Endothelial cell of umbilical vein (primary cell): ENCODE measurements around the gene ZNF827. TPM values are rescaled to one million over a fixed set of nuclear protein-coding genes. Genes with fewer than 3 reads are reported as not detected.

Experiments
- BruUV-seq: library from RNA; stranded (reverse); fragments of 400-500 nt; replicated peaks from 2 replicates; lab custom pipeline; 2021; lab: Mats Ljungman, UMichigan
- CTCF ChIA-PET: fragments of 300-600, 350-600 bp; sonication (Branson Sonifier 250); formaldehyde crosslinking; loops from one replicate; lab custom pipeline; 2021; ENCODE audit warnings: antibody characterized with exemption, inconsistent platforms; lab: Charles Lee
- POLR2A ChIA-PET: fragments of 300-600, 350-600 bp; sonication (Branson Sonifier 250); formaldehyde crosslinking; loops from one replicate; lab custom pipeline; 2021; ENCODE audit warnings: antibody characterized with exemption, inconsistent platforms; lab: Charles Lee
- DNase-seq: peaks from one replicate; pipeline ENCODE4 v3.0.0-alpha.2; 2011; ENCODE audit warnings: low read depth, low spot score
- FAIRE-seq: peaks from 2 replicates; lab custom pipeline; 2011; peaks lifted over from hg19 to GRCh38; lab: Jason Lieb, UNC
- H2AFZ ChIP-seq: 2 replicates; pipeline ENCODE4 v1.6.0; 2012; ENCODE audit warnings: low read depth, low read length, control low read depth, inconsistent platforms
- H3K27ac ChIP-seq: 2 replicates; pipeline ENCODE4 v1.5.1; 2011; ENCODE audit warnings: low read depth, mild to moderate bottlenecking, control low read depth, low read length, moderate library complexity; ENCODE audit not compliant: insufficient read depth
- H3K27me3 ChIP-seq, 2 experiments: 2 replicates each; pipeline versions ENCODE4 v1.6.0 to v1.6.1; 2011; ENCODE audit warnings: low read length in 2 of 2, mixed read lengths in 1 of 2; ENCODE audit not compliant: control insufficient read depth in 2 of 2, insufficient read depth in 2 of 2
- H3K36me3 ChIP-seq, 2 experiments: 2 replicates in 1 of 2; 3 replicates in 1 of 2; pipeline ENCODE4 v1.5.1; 2011; ENCODE audit warnings: low read length in 2 of 2, mild to moderate bottlenecking in 1 of 2, moderate library complexity in 1 of 2; ENCODE audit not compliant: control insufficient read depth in 2 of 2, insufficient read depth in 2 of 2; ENCODE audit errors: extremely low read depth in 1 of 2
- H3K4me1 ChIP-seq: 3 replicates; pipeline ENCODE4 v1.5.1; 2011; ENCODE audit warnings: mild to moderate bottlenecking, low read length; ENCODE audit not compliant: control insufficient read depth, insufficient read depth; ENCODE audit errors: extremely low read depth
- H3K4me2 ChIP-seq: 2 replicates; pipeline ENCODE4 v1.6.1; 2011; ENCODE audit warnings: low read length, control low read depth, mixed read lengths; ENCODE audit not compliant: insufficient read depth
- H3K4me3 ChIP-seq, 3 experiments: fragments of 200-600 bp in 1 of 3; sonication (generic), shearing (Covaris generic) in 1 of 3; replicated peaks in 1 of 3; 2 replicates each; pipeline ENCODE4 v1.5.1; 2011 to 2016; ENCODE audit warnings: control low read depth in 3 of 3, low read length in 3 of 3, mild to moderate bottlenecking in 2 of 3, inconsistent platforms in 1 of 3, low read depth in 1 of 3, moderate library complexity in 1 of 3; ENCODE audit not compliant: insufficient read depth in 1 of 3
- H3K79me2 ChIP-seq: 2 replicates; pipeline ENCODE4 v1.6.0; 2012; ENCODE audit warnings: low read length, inconsistent platforms; ENCODE audit not compliant: control insufficient read depth, insufficient read depth
- H3K9ac ChIP-seq: replicated peaks from 2 replicates; pipeline ENCODE3; 2011; ENCODE audit warnings: low read length, control low read depth; ENCODE audit not compliant: insufficient read depth; ENCODE audit errors: extremely low read depth
- H3K9me1 ChIP-seq: replicated peaks from 3 replicates; pipeline ENCODE4 v1.6.0; 2011; ENCODE audit warnings: mild to moderate bottlenecking, low read length; ENCODE audit not compliant: control insufficient read depth, insufficient read depth; ENCODE audit errors: extremely low read depth
- H3K9me3 ChIP-seq: replicated peaks from 2 replicates; pipeline ENCODE4 v1.5.1; 2012; ENCODE audit warnings: low read length, inconsistent platforms; ENCODE audit not compliant: control insufficient read depth, insufficient read depth
- H4K20me1 ChIP-seq: replicated peaks from 2 replicates; pipeline ENCODE3; 2011; ENCODE audit warnings: mild to moderate bottlenecking, low read length; ENCODE audit not compliant: control insufficient read depth, insufficient read depth; ENCODE audit errors: extremely low read depth
- EZH2 ChIP-seq: IDR thresholded peaks from 2 replicates; pipeline ENCODE4 v1.6.1; 2012; ENCODE audit warnings: borderline replicate concordance, low read depth, mild to moderate bottlenecking, moderate library complexity, low read length, inconsistent platforms; ENCODE audit not compliant: severe bottlenecking
- FOS ChIP-seq: IDR thresholded peaks from 2 replicates; pipeline ENCODE4 v1.6.1; 2011; ENCODE audit warnings: mild to moderate bottlenecking, low read length, moderate library complexity, borderline replicate concordance; ENCODE audit not compliant: insufficient read depth
- GATA2 ChIP-seq: IDR thresholded peaks from 2 replicates; pipeline ENCODE4 v1.7.0; 2011; ENCODE audit warnings: low read depth, mild to moderate bottlenecking, moderate library complexity, mixed read lengths, low read length; ENCODE audit not compliant: insufficient read length, insufficient read depth
- JUN ChIP-seq: IDR thresholded peaks from 2 replicates; pipeline ENCODE4 v1.6.1; 2011; ENCODE audit warnings: borderline replicate concordance, low read depth; ENCODE audit not compliant: insufficient read length, insufficient read depth
- MYC ChIP-seq: IDR thresholded peaks from one replicate; pipeline ENCODE4 v1.6.1; 2011; ENCODE audit warnings: mild to moderate bottlenecking, low read depth, low read length
- POLR2A ChIP-seq: IDR thresholded peaks from 2 replicates; pipeline ENCODE4 v1.6.1; 2012; ENCODE audit warnings: low read depth, mild to moderate bottlenecking, control low read depth, low read length
- POLR2AphosphoS5 ChIP-seq: IDR thresholded peaks from 2 replicates; pipeline ENCODE4 v1.6.1; 2012; ENCODE audit warnings: low read depth, mild to moderate bottlenecking, control low read depth, low read length, moderate library complexity; ENCODE audit not compliant: insufficient read depth
- dilution Hi-C: fragments of 300-500 bp; cut with MboI; formaldehyde crosslinking; loops from one replicate; pipeline ENCODE4 v1.15.0; 2019; ENCODE audit warnings: low sequenced_read_pairs; ENCODE audit not compliant: extremely low pct_ligation_motif_present
- intact Hi-C: fragments of 100-400 bp; cut with micrococcal nuclease; formaldehyde crosslinking; loops from one replicate; pipeline ENCODE4 v1.10.0; 2022
- polyA plus RNA-seq, 4 experiments: library from polyadenylated mRNA; depleted of rRNA in 3 of 4; stranded (reverse) in 3 of 4; unstranded in 1 of 4; fragments of >200 nt; gene quantifications; 2 replicates each; pipeline versions ENCODE4 v1.2.1 to v1.2.3, GENCODE V29; 2011 to 2012; ENCODE audit warnings: missing spikeins in 1 of 4
- total RNA-seq: library from RNA; stranded (reverse); gene quantifications from 2 replicates; pipeline ENCODE4 v1.2.3, GENCODE V29; 2021
- TF ChIP-seq, protein P1 (sequence below), 2 donors: IDR thresholded peaks; 1 replicate in 1 of 2; 2 replicates in 1 of 2; pipeline ENCODE4 v1.5.1; 2011; ENCODE audit warnings: low read length in 2 of 2, mild to moderate bottlenecking in 2 of 2, moderate library complexity in 2 of 2, control low read depth in 1 of 2, inconsistent platforms in 1 of 2, low read depth in 1 of 2; ENCODE audit not compliant: insufficient read depth in 1 of 2; ENCODE audit errors: extremely low read depth in 1 of 2
- TF ChIP-seq, protein P2 (sequence below): IDR thresholded peaks from 2 replicates; pipeline ENCODE4 v1.6.1; 2011; ENCODE audit not compliant: insufficient read depth, insufficient read length

Gene ZNF827
- total and polyA plus RNA-seq, 2 donors (not counting 3 experiments of a cell fraction or from before 2014, with no cell fraction given), result 16.9 to 23.7 TPM

DNA sequence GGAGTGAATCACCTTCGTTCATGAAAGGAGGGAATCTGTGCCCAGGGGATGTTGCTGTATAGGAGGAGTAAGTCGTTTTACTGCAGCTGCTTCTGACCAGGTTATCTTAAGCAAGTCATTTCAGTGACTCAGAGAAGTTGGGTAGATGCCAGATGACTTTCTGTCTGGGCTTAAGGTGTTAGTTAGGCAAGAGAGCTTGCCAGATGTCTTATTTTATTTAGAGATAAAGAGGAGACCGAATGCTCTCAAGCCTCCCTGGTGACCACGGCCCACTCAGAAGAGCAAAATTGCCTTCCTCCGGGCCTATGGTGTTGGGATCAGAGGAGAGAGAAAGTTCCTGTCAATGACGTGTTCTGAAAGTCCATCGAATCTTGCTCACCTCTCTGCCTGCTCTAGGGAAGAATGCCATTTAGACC lies 16.3 kb upstream of the ZNF827 start:
- Histone ChIP-seq H3K36me3 (no peaks in the 10 kb centered on the region), H3K79me2 (no peaks in the 10 kb centered on the region), H2AFZ (no peak overlapping the region), H3K27me3 (no peaks in the 10 kb centered on the region), H3K4me1 (peaks cover 10% of the 10 kb centered on the region), H3K9me1 (no peaks in the 10 kb centered on the region), H3K9me3 (no peaks in the 10 kb centered on the region), H3K27ac (no peak overlapping the region), H3K9ac (no peak overlapping the region), H4K20me1 (no peaks in the 10 kb centered on the region), H3K4me3 (no peak overlapping the region), H3K4me2 (no peak overlapping the region)
- intact Hi-C loops (loop anchor here (5.0 kb wide), 2 partner anchors 338 to 387 kb away; partner anchors contain the start of gene MMAA), dilution Hi-C loops (no loop called here)
- no TSS peak for BruUV-seq
- no peak for FAIRE-seq
- TF ChIP-seq, protein P1, sequence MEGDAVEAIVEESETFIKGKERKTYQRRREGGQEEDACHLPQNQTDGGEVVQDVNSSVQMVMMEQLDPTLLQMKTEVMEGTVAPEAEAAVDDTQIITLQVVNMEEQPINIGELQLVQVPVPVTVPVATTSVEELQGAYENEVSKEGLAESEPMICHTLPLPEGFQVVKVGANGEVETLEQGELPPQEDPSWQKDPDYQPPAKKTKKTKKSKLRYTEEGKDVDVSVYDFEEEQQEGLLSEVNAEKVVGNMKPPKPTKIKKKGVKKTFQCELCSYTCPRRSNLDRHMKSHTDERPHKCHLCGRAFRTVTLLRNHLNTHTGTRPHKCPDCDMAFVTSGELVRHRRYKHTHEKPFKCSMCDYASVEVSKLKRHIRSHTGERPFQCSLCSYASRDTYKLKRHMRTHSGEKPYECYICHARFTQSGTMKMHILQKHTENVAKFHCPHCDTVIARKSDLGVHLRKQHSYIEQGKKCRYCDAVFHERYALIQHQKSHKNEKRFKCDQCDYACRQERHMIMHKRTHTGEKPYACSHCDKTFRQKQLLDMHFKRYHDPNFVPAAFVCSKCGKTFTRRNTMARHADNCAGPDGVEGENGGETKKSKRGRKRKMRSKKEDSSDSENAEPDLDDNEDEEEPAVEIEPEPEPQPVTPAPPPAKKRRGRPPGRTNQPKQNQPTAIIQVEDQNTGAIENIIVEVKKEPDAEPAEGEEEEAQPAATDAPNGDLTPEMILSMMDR (IDR thresholded peaks at IDR 0.05; ENCODE audit: extremely low read depth in 1 of 2, insufficient read depth in 1 of 2, low read depth in 1 of 2, low read length in 2 of 2), result no peak
- peak; percentile 66 for TF ChIP-seq FOS
- CTCF ChIA-PET, result interaction anchor here (1.0 to 1.8 kb wide), 3 partner anchors 10 to 960 kb away, joined by 4 read pairs; no protein-coding TSS in a partner anchor
- POLR2A ChIA-PET, result no interaction called here
- DNase-seq, result peak; percentile 70

DNA sequence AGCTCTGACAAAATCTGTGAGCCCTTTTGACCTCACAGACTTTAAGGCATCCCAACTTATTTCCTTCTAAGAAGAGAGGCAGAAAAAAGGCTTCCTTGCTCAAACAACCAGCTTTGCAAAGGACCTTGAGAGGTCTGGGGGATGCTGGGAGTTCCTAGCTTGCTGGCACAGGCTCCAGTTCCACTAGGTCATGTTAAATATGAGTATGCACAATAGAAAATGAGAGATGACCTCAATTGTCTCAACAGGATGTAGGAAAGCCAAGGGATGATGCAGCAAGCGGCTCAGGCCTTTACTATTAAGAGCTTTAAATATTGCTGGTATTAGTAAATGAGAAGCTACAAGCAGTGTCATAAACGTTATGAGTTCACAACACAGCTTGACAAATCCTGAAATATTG lies 13.3 kb upstream of the ZNF827 start:
- DNase-seq (peak; percentile 33), FAIRE-seq (no peak)
- Histone ChIP-seq H3K36me3 (no peaks in the 10 kb centered on the region), H3K4me3 (no peak overlapping the region), H3K4me2 (no peak overlapping the region), H3K9me1 (no peaks in the 10 kb centered on the region), H3K4me1 (peaks cover 10% of the 10 kb centered on the region), H3K79me2 (no peaks in the 10 kb centered on the region), H4K20me1 (no peaks in the 10 kb centered on the region), H3K9me3 (no peaks in the 10 kb centered on the region), H3K27ac (no peak overlapping the region), H3K9ac (no peak overlapping the region), H2AFZ (no peak overlapping the region), H3K27me3 (peaks cover 0 to 3% of the 10 kb centered on the region in 2 experiments)
- TF ChIP-seq GATA2, result no peak
- no peak for TF ChIP-seq EZH2
- TF ChIP-seq JUN, result no peak
- no peak for TF ChIP-seq FOS
- TF ChIP-seq POLR2A, result no peak
- TF ChIP-seq, protein P2, sequence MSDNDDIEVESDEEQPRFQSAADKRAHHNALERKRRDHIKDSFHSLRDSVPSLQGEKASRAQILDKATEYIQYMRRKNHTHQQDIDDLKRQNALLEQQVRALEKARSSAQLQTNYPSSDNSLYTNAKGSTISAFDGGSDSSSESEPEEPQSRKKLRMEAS, result no peak
- TF ChIP-seq MYC, result no peak
- TF ChIP-seq, protein P1 (IDR thresholded peaks at IDR 0.05; ENCODE audit: extremely low read depth in 1 of 2, insufficient read depth in 1 of 2, low read depth in 1 of 2, low read length in 2 of 2), result no peak
- no peak for TF ChIP-seq POLR2AphosphoS5
- CTCF ChIA-PET, result interaction anchor here (0.7 to 2.0 kb wide), 8 partner anchors 10 to 1145 kb away, joined by 3 to 6 read pairs (median 3); partner anchors contain the start of gene ZNF827
- POLR2A ChIA-PET, result no interaction called here
- dilution Hi-C loops, result no loop called here
- no TSS peak for BruUV-seq
- intact Hi-C loops, result loop anchor here (1.0 kb wide), 1 partner anchor 14 kb away; the partner anchor contains the start of gene ZNF827
